Astrocyte of the spinal cord (primary cell): ENCODE measurements around the gene PSMB5.
A peak's percentile ranks its signal among the peaks of the same experiment; 100 is the strongest.

Experiments
- DNase-seq: peaks from one replicate; pipeline ENCODE4 v3.0.0; 2011; ENCODE audit warnings: low read depth, low spot score
- H3K4me3 ChIP-seq: 2 replicates; pipeline ENCODE4 v1.5.1; 2011; ENCODE audit warnings: low read depth, mild to moderate bottlenecking, low read length, moderate library complexity
- CTCF ChIP-seq: IDR thresholded peaks from 2 replicates; pipeline ENCODE4 v1.5.1; 2012; ENCODE audit warnings: low read depth, mild to moderate bottlenecking, low read length, inconsistent platforms
- in situ Hi-C: cut with HindIII; loops from 2 replicates; pipeline ENCODE4 v1.10.0; 2017; ENCODE audit warnings: low sequenced_read_pairs

The PSMB5 gene

GRCh38 chr14:22998329-22999012, 36.2 kb downstream of the PSMB5 start:
- DNase-seq, result no peak
- H3K4me3 ChIP-seq, result no peak overlapping the region
- in situ Hi-C loops, result no loop called here
- no peak for TF ChIP-seq CTCF

- in situ Hi-C loops, result no loop called here
- H3K4me3 ChIP-seq, result no peak overlapping the region
- TF ChIP-seq CTCF, result no peak
- DNase-seq, result no peak
These were observed 36.9 kb downstream of the PSMB5 start for GRCh38 chr14:22997676-22998323.

- in situ Hi-C loops, result no loop called here
- no peak for TF ChIP-seq CTCF
- no peak overlapping the region for H3K4me3 ChIP-seq
- no peak for DNase-seq
These were observed 37.7 kb downstream of the PSMB5 start for GRCh38 chr14:22996768-22997654.

GRCh38 chr14:22995889-22996625, 38.6 kb downstream of the PSMB5 start:
- TF ChIP-seq CTCF, result no peak
- DNase-seq, result no peak
- no peak overlapping the region for H3K4me3 ChIP-seq
- in situ Hi-C loops, result no loop called here

- TF ChIP-seq CTCF, result peak; percentile 81
- in situ Hi-C loops, result no loop called here
- H3K4me3 ChIP-seq, result no peak overlapping the region
- peak; percentile 53 for DNase-seq
These were observed 39.9 kb downstream of the PSMB5 start for GRCh38 chr14:22994762-22995275.

- no peak overlapping the region for H3K4me3 ChIP-seq
- in situ Hi-C loops, result no loop called here
- TF ChIP-seq CTCF, result no peak
- DNase-seq, result no peak
These were observed 41.2 kb downstream of the PSMB5 start for GRCh38 chr14:22993517-22993916.
